Measurements from ENCODE around the gene SACS. TPM values are rescaled to one million over a fixed set of nuclear protein-coding genes. Genes with fewer than 3 reads are reported as not detected.

Gene SACS, protein sequence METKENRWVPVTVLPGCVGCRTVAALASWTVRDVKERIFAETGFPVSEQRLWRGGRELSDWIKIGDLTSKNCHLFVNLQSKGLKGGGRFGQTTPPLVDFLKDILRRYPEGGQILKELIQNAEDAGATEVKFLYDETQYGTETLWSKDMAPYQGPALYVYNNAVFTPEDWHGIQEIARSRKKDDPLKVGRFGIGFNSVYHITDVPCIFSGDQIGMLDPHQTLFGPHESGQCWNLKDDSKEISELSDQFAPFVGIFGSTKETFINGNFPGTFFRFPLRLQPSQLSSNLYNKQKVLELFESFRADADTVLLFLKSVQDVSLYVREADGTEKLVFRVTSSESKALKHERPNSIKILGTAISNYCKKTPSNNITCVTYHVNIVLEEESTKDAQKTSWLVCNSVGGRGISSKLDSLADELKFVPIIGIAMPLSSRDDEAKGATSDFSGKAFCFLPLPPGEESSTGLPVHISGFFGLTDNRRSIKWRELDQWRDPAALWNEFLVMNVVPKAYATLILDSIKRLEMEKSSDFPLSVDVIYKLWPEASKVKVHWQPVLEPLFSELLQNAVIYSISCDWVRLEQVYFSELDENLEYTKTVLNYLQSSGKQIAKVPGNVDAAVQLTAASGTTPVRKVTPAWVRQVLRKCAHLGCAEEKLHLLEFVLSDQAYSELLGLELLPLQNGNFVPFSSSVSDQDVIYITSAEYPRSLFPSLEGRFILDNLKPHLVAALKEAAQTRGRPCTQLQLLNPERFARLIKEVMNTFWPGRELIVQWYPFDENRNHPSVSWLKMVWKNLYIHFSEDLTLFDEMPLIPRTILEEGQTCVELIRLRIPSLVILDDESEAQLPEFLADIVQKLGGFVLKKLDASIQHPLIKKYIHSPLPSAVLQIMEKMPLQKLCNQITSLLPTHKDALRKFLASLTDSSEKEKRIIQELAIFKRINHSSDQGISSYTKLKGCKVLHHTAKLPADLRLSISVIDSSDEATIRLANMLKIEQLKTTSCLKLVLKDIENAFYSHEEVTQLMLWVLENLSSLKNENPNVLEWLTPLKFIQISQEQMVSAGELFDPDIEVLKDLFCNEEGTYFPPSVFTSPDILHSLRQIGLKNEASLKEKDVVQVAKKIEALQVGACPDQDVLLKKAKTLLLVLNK (N-terminal part only)
- total RNA-seq, result 23.4 TPM
- 1 to 10 TPM; 5.2 to 9.1 (median 6.2) TPM for polyA plus RNA-seq

DNA sequence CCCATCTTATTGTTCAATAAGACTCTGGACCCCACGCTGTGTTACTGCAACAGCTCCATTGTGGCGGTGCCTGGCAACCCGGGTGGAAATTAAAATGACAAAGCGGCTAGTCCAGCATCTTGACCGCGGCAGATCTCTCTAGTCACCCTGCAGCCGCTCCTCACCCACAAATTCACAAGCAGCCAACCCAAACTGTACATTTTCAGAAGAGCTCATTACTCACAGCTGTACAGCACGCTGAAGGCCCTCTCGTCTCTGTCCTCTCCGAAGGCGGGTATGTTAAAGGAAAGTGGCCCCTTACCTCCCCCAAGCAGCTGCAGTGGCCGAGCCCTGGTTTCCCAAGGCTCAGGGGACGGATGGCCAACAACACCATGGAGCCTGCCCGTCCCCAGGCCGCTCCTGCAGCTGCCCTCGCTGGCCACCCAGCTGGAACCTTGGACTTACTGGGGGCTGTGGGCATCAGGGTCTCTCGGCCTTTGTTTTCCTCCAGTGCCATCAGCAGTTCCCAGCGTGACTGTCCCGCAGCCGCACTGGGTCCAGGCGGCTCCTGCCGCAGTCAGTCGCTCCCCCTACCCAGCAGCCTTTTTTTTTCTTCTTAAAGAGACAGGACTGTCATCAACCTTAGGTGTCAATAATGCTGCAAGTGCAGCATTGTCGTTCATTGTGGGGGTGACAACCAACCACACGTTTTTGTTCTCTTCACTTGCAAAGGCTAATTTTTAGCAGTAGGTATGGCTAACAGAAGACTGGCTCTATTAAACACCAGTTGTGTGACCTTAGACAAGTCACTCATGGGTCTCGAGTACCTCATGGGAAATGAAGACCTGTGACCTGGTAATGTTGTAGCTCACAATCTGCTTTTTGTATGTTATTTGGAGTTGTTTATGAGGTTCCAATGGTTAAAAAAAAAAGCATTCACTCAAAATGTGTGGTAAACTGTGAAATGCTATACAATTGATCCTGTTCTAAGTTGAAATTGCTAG lies at the start of gene SACS:
Gene SACS (minus strand): TSS at position 532 of the 983 bp plus-strand sequence. CDS start 22,463 bp downstream, outside the sequence.
- peaks cover 0 to 4% (median 1%) of the 10 kb centered on the region in 4 donors for H3K4me1 Mint-ChIP-seq
- DNase-seq, result no peak
- no peak within 1 kb of the TSS for H3K27ac Mint-ChIP-seq
- Histone ChIP-seq H3K27ac (ENCODE audit: insufficient read depth, low read length, poor library complexity, severe bottlenecking) (no peak within 1 kb of the TSS), H3K27me3 (ENCODE audit: control insufficient read depth, insufficient read depth, low read length) (peaks cover 23% of the 10 kb centered on the region), H3K36me3 (ENCODE audit: control insufficient read depth, insufficient read depth, low read length) (no peaks in the 10 kb centered on the region), H3K4me3 (ENCODE audit: low read depth, low read length) (no peak within 1 kb of the TSS), H3K9me3 (ENCODE audit: control insufficient read depth in 2 of 2, low read length in 2 of 2) (no peaks in the 10 kb centered on the region), H3K4me1 (ENCODE audit: control insufficient read depth, insufficient read depth, low read length, poor library complexity, severe bottlenecking) (peaks cover 4% of the 10 kb centered on the region)
- H3K27me3 Mint-ChIP-seq, result peaks cover 34% of the 10 kb centered on the region
- ATAC-seq (ENCODE audit: low read depth in 2 of 2), result no peak
- peaks cover 0 to 1% (median 0%) of the 10 kb centered on the region in 7 donors for H3K9me3 Mint-ChIP-seq
- H3K4me3 Mint-ChIP-seq, result peak within 1 kb of the TSS in 1 of 4 donors; percentile 35
- no peaks in the 10 kb centered on the region for H3K36me3 Mint-ChIP-seq

DNA sequence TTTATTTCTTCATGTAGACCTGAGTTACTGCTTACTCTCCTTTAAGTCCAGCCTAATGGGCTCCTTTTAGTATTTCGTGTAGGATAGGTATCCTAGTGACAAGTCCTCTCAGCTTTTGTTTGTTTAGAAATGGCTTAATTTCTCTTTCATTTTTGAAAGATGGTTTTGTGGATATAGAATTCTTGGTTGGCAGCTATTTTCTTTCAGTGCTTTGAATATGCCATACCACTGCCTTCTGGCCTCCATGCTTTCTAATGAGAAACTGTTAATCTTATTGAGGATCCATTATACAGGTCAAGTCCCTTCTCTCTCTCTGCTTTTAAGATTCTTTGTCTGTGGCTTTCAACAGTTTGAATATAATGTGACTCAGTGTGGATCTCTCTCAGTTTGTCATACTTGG lies 46.8 kb upstream of the SACS start:
- no peaks in the 10 kb centered on the region for H3K36me3 Mint-ChIP-seq
- peaks cover 50% of the 10 kb centered on the region for H3K27me3 Mint-ChIP-seq
- no peaks in the 10 kb centered on the region for H3K4me1 ChIP-seq (ENCODE audit: control insufficient read depth, insufficient read depth, low read length, poor library complexity, severe bottlenecking)
- no peaks in the 10 kb centered on the region for H3K36me3 ChIP-seq (ENCODE audit: control insufficient read depth, insufficient read depth, low read length)
- DNase-seq, result no peak
- H3K4me1 Mint-ChIP-seq, result no peaks in the 10 kb centered on the region
- peaks cover 0 to 30% (median 14%) of the 10 kb centered on the region in 7 donors for H3K9me3 Mint-ChIP-seq
- no peak for ATAC-seq (ENCODE audit: low read depth in 2 of 2)
- peaks cover 8% of the 10 kb centered on the region for H3K27me3 ChIP-seq (ENCODE audit: control insufficient read depth, insufficient read depth, low read length)
- no peak overlapping the region for H3K27ac ChIP-seq (ENCODE audit: insufficient read depth, low read length, poor library complexity, severe bottlenecking)
- no peak overlapping the region for H3K27ac Mint-ChIP-seq
- peaks cover 17 to 21% of the 10 kb centered on the region in 2 experiments for H3K9me3 ChIP-seq (ENCODE audit: control insufficient read depth in 2 of 2, low read length in 2 of 2)
- H3K4me3 ChIP-seq (ENCODE audit: low read depth, low read length), result no peak overlapping the region
- H3K4me3 Mint-ChIP-seq, result no peak overlapping the region

DNA sequence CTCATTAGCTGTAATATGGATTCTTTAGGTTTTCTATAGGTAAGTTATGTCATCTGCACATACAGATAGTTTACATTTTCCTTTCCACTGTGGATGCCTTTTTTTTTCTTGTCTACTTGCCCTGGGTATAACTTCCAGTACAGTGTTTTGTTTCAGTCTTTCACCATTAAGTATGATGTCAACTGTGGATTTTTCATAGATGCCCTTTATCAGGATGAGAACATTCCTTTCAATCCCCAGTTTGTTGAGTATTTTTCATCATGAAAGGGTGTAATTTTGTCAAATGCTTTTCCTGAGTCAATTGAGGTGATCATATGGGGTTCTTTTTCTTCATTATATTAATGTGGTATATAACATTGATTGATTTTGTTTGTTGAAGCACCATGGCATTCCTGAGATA lies 43.6 kb upstream of the SACS start:
- no peak overlapping the region for H3K4me3 Mint-ChIP-seq
- Histone ChIP-seq H3K27ac (ENCODE audit: insufficient read depth, low read length, poor library complexity, severe bottlenecking) (no peak overlapping the region), H3K4me3 (ENCODE audit: low read depth, low read length) (no peak overlapping the region), H3K9me3 (ENCODE audit: control insufficient read depth in 2 of 2, low read length in 2 of 2) (peaks cover 17 to 21% of the 10 kb centered on the region in 2 experiments), H3K4me1 (ENCODE audit: control insufficient read depth, insufficient read depth, low read length, poor library complexity, severe bottlenecking) (no peaks in the 10 kb centered on the region), H3K27me3 (ENCODE audit: control insufficient read depth, insufficient read depth, low read length) (peaks cover 11% of the 10 kb centered on the region), H3K36me3 (ENCODE audit: control insufficient read depth, insufficient read depth, low read length) (no peaks in the 10 kb centered on the region)
- DNase-seq (no peak), ATAC-seq (ENCODE audit: low read depth in 2 of 2) (no peak)
- no peaks in the 10 kb centered on the region for H3K36me3 Mint-ChIP-seq
- H3K9me3 Mint-ChIP-seq, result peaks cover 0 to 25% (median 10%) of the 10 kb centered on the region in 7 donors
- no peak overlapping the region for H3K27ac Mint-ChIP-seq
- H3K27me3 Mint-ChIP-seq, result peaks cover 42% of the 10 kb centered on the region
- no peaks in the 10 kb centered on the region for H3K4me1 Mint-ChIP-seq

DNA sequence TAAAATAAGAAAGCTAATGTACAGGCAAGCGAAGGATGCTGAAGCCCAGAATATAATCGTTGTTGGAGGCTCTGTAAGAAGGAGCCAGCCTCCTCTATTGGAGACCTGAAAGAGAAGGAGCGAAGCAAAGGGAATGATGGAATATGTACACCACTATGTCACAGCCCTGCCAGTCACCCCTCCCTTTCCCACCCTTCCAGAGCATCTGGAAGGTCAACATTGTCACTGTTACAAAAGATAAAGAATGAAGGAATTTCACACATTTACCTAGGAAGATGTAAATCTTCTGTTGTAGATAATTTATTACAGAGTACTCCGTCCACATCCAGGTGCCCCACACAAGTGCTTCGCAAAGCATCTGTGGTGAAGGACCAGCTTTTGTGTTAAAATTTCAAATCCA lies 39.7 kb upstream of the SACS start:
- DNase-seq (no peak), ATAC-seq (ENCODE audit: low read depth in 2 of 2) (no peak)
- Histone ChIP-seq H3K36me3 (ENCODE audit: control insufficient read depth, insufficient read depth, low read length) (no peaks in the 10 kb centered on the region), H3K4me1 (ENCODE audit: control insufficient read depth, insufficient read depth, low read length, poor library complexity, severe bottlenecking) (no peaks in the 10 kb centered on the region), H3K9me3 (ENCODE audit: control insufficient read depth in 2 of 2, low read length in 2 of 2) (no peaks in the 10 kb centered on the region), H3K27ac (ENCODE audit: insufficient read depth, low read length, poor library complexity, severe bottlenecking) (no peak overlapping the region), H3K4me3 (ENCODE audit: low read depth, low read length) (no peak overlapping the region), H3K27me3 (ENCODE audit: control insufficient read depth, insufficient read depth, low read length) (peaks cover 21% of the 10 kb centered on the region)
- Mint-ChIP-seq H3K4me3 (no peak overlapping the region), H3K36me3 (no peaks in the 10 kb centered on the region), H3K9me3 (peaks cover 0 to 3% (median 0%) of the 10 kb centered on the region in 7 donors), H3K27me3 (peaks cover 52% of the 10 kb centered on the region), H3K27ac (no peak overlapping the region), H3K4me1 (no peaks in the 10 kb centered on the region)

DNA sequence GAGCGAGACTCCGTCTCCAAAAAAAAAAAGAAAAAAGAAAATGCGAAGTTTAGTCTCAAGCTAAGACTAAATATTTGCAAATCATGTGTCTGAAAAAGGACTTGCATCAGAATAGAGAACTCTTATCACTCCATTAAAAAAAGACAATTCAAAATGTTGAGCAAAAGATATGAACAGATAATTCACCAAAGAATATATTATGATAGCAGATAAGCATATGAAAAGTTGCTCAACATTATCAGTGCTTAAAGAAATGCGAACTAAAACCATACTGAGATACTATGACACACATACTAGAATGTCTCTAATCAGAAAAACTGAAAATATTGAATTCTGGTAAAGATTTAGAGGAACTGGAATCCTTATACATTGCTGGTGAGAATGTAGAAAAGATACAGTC lies 38.7 kb upstream of the SACS start:
- Histone ChIP-seq H3K27ac (ENCODE audit: insufficient read depth, low read length, poor library complexity, severe bottlenecking) (no peak overlapping the region), H3K4me3 (ENCODE audit: low read depth, low read length) (no peak overlapping the region), H3K4me1 (ENCODE audit: control insufficient read depth, insufficient read depth, low read length, poor library complexity, severe bottlenecking) (no peaks in the 10 kb centered on the region), H3K36me3 (ENCODE audit: control insufficient read depth, insufficient read depth, low read length) (no peaks in the 10 kb centered on the region), H3K27me3 (ENCODE audit: control insufficient read depth, insufficient read depth, low read length) (peaks cover 18% of the 10 kb centered on the region), H3K9me3 (ENCODE audit: control insufficient read depth in 2 of 2, low read length in 2 of 2) (no peaks in the 10 kb centered on the region)
- DNase-seq (no peak), ATAC-seq (ENCODE audit: low read depth in 2 of 2) (no peak)
- no peaks in the 10 kb centered on the region for H3K36me3 Mint-ChIP-seq
- no peaks in the 10 kb centered on the region for H3K4me1 Mint-ChIP-seq
- H3K27ac Mint-ChIP-seq, result no peak overlapping the region
- peaks cover 0 to 3% (median 0%) of the 10 kb centered on the region in 7 donors for H3K9me3 Mint-ChIP-seq
- H3K27me3 Mint-ChIP-seq, result peaks cover 42% of the 10 kb centered on the region
- no peak overlapping the region for H3K4me3 Mint-ChIP-seq

DNA sequence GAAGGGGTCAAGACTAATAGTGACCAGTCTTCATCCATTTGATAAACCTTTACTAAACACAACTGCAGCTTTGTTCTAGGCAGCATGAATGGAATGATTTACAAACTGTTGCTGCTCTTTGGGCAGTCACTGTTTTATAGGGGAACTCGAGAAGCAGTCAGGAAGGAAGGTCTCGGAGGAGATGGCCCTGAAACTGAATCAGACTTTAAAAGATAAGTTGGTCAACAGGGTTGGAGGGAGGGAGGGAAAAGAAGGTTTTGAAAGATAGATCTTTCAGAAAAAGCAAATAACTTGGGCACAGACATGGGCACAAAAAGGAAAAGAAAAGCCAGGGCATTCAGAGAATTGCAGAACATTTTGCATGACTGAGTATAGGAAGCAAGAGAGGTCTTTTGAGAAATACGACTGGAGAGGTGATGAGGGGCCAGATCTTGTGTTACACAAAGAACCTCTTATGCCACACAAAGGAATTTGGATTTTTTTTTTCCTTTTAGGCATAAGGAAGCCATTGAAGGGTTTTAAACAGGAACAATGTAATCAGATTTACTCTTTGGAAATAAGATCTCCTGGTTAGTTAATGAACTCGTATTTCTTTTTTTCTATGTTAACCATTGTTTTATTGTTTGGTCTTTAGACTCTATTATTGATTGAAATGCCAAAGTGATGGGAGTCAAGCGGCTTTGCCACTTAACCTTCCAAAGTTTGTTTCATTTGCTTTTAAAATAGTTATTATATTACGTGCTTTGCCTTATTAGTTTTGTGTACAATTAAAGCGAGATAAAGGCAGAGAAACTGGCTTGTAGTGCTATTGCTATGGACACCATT lies 37.5 kb upstream of the SACS start:
- peaks cover 18% of the 10 kb centered on the region for H3K27me3 ChIP-seq (ENCODE audit: control insufficient read depth, insufficient read depth, low read length)
- no peak overlapping the region for H3K27ac ChIP-seq (ENCODE audit: insufficient read depth, low read length, poor library complexity, severe bottlenecking)
- H3K4me1 Mint-ChIP-seq, result peaks cover 0 to 4% (median under 1%) of the 10 kb centered on the region in 4 donors
- no peaks in the 10 kb centered on the region for H3K9me3 ChIP-seq (ENCODE audit: control insufficient read depth in 2 of 2, low read length in 2 of 2)
- no peak for ATAC-seq (ENCODE audit: low read depth in 2 of 2)
- DNase-seq, result no peak
- no peak overlapping the region for H3K4me3 ChIP-seq (ENCODE audit: low read depth, low read length)
- peaks cover 33% of the 10 kb centered on the region for H3K27me3 Mint-ChIP-seq
- no peak overlapping the region for H3K4me3 Mint-ChIP-seq
- no peaks in the 10 kb centered on the region for H3K36me3 ChIP-seq (ENCODE audit: control insufficient read depth, insufficient read depth, low read length)
- H3K9me3 Mint-ChIP-seq, result peaks cover 0 to 3% (median 0%) of the 10 kb centered on the region in 7 donors
- H3K36me3 Mint-ChIP-seq, result no peaks in the 10 kb centered on the region
- H3K4me1 ChIP-seq (ENCODE audit: control insufficient read depth, insufficient read depth, low read length, poor library complexity, severe bottlenecking), result peaks cover 12% of the 10 kb centered on the region
- H3K27ac Mint-ChIP-seq, result no peak overlapping the region
